Stimulated activated CD4-positive, alpha-beta T cell treated with anti-CD3 and anti-CD28 coated beads, Interleukin-1b, Interleukin-23, amount 100 ng/mL, for 24 hours (primary cell): ENCODE data around the gene SOCS1.

Experiments used
- DNase-seq, 4 experiments: peaks; one replicate each; pipeline ENCODE4 v3.0.0-alpha.2; 2020; ENCODE audit warnings: low read depth in 4 of 4, low spot score in 1 of 4

The SOCS1 gene

DNA sequence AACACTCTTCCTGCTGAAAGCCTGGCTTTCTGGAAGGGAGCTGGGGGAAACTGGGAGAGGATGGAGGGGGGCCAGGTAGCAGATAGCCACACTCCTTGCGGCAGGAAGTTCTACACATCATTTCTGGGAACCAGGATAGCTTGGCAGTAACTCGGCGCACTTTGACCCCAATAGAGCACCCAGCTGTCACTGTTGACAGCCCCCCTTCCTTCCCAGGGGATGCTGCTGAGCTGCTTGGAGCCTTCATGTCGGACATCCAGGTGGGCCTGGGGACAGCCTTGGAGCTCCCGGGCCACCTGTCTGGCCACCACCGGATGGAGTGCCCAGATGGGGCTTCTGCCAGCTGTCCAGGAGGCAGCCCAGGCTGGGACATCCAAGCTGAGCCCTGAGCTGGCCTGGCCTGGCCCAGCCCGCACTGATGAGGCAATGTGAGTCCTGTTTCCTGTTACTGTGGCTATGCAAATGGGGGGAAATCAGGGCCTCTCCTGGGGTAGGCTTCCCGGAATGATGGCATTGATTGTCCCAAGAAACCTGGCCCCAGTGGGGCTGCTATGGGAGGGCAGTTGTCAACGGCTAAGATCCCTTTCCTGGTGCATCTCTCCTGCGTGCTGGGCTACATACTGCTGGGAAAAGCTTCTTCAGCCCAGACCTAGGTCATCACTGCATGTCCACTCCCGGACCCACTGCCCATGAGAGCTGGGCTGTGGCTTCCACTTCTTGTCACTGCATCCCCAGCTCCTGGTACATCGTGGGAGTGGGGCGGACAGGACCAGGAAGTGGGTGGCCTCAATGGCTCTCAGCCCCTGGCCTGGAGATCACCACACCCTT lies 50.0 kb downstream of the SOCS1 start:
- no peak for DNase-seq

DNA sequence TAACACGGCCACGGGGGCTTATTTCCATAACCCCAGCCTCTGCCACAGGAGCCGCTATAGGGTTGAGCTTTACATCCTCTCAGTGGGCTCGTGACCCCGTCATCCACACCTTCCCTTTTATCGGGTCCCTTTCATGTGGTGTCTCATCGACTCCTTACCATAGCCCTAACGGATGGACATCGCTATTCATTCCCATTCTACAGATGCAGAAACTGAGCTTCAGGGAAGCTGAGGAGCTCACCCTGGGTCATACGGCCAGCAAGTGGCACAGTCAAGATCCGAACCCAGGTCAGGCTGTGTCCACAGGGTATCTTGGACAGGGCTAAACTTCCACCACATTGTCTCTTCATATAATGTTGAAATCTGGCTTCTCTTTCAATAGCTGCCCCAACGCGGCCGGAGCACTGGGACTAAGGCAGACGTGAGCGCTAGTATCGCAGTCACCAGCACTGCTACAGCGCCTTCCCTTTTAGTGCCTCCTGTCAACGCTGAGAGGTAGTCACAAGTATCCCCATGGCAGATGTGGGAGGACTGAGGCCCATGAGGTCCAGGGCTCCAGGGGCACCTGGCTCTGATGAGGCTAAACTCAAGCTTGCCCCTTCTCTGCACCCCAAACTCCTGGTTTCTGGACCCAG lies 50.8 kb downstream of the SOCS1 start:
- DNase-seq, result no peak

DNA sequence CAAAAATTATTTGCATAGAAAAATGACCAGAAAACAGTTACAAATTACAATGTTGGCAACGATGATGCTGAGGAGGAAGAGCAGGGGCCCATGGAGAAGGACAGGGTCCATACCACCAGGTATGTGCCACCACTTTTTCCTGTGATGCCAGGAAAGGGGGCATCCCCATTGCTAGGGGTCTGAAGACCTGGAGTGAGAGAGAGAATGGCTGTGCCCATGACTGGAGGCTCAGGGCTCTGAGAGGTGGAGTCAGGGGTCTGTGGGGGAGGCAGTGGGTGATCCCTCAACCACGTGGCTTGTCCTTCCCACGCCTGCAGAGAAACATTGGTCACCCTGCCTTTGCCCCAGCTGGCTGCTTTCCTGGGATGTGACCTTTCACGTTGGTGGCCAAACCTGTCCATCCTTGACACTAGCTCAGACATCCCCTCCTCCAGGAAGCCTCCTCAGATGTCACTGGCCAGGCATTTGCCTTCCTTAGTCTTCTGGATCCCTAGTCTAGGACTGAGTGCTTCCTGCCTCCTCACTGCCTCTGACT lies 51.4 kb downstream of the SOCS1 start:
- DNase-seq, result no peak
